Loucy (cell line): ENCODE data around the gene KRTAP9-7.
"Not testable (repeated sequence)": the region's sequence is repeated elsewhere in the genome, so short reads cannot be mapped to it uniquely, and the experiment has no call there.

Experiments used
- H2AFZ ChIP-seq: fragments of 200-600 bp; sonication (generic); 2 replicates; pipeline ENCODE4 v1.6.0; 2016; ENCODE audit warnings: antibody characterized with exemption, mild to moderate bottlenecking, low read length, moderate library complexity
- H3F3A ChIP-seq: fragments of 200-600 bp; 2 replicates; pipeline ENCODE4 v1.6.0; 2016; ENCODE audit warnings: antibody characterized with exemption, low read depth, mild to moderate bottlenecking
- H3K27me3 ChIP-seq: fragments of 200-600 bp; sonication (generic); 2 replicates; pipeline ENCODE4 v1.6.1; 2014; ENCODE audit warnings: low read length, mild to moderate bottlenecking; ENCODE audit not compliant: insufficient read depth, poor library complexity, severe bottlenecking
- H3K36me3 ChIP-seq: fragments of 200-600 bp; sonication (generic); 2 replicates; pipeline ENCODE4 v1.6.1; 2016; ENCODE audit warnings: low read length; ENCODE audit not compliant: insufficient read depth
- H3K4me1 ChIP-seq: fragments of 200-600 bp; sonication (generic); 2 replicates; pipeline ENCODE4 v1.5.1; 2014; ENCODE audit warnings: low read length, mild to moderate bottlenecking; ENCODE audit not compliant: insufficient read depth, poor library complexity, severe bottlenecking
- H3K4me2 ChIP-seq: fragments of 200-600 bp; sonication (generic); 2 replicates; pipeline ENCODE4 v1.6.0; 2014; ENCODE audit warnings: antibody characterized with exemption, low read length, low read depth, mild to moderate bottlenecking; ENCODE audit not compliant: poor library complexity, severe bottlenecking
- H3K4me3 ChIP-seq: fragments of 200-600 bp; sonication (generic); 2 replicates; pipeline ENCODE4 v1.5.1; 2014; ENCODE audit warnings: low read length, mild to moderate bottlenecking, mixed read lengths; ENCODE audit not compliant: poor library complexity, severe bottlenecking
- H3K79me2 ChIP-seq: fragments of 200-600 bp; sonication (generic); 2 replicates; pipeline ENCODE4 v1.6.1; 2014; ENCODE audit warnings: low read length; ENCODE audit not compliant: insufficient read depth
- H3K9ac ChIP-seq: fragments of 200-600 bp; sonication (generic); 2 replicates; pipeline ENCODE4 v1.6.0; 2014; ENCODE audit warnings: mild to moderate bottlenecking, low read depth, low read length, moderate library complexity; ENCODE audit not compliant: poor library complexity, severe bottlenecking
- H3K9me2 ChIP-seq: fragments of 200-600 bp; sonication (generic); replicated peaks from 2 replicates; pipeline ENCODE4 v1.6.1; 2016; ENCODE audit warnings: low read depth, low read length, mixed read lengths
- H3K9me3 ChIP-seq: fragments of 200-600 bp; sonication (generic); 2 replicates; pipeline ENCODE4 v1.6.1; 2014; ENCODE audit warnings: mild to moderate bottlenecking, antibody characterized with exemption, low read length, low read depth; ENCODE audit not compliant: insufficient read depth
- H4K20me1 ChIP-seq: fragments of 200-600 bp; sonication (generic); 2 replicates; pipeline ENCODE4 v1.6.0; 2014; ENCODE audit warnings: antibody characterized with exemption, low read length, mild to moderate bottlenecking; ENCODE audit not compliant: insufficient read depth, poor library complexity, severe bottlenecking
- CTCF ChIP-seq: fragments of 200-600 bp; sonication (generic); conservative IDR thresholded peaks from 2 replicates; pipeline ENCODE4 v1.5.1; 2014; ENCODE audit warnings: mild to moderate bottlenecking, antibody characterized with exemption, low read length
- EZH2phosphoT487 ChIP-seq: fragments of 200-600 bp; IDR thresholded peaks from 2 replicates; pipeline ENCODE4 v1.6.1; 2018; ENCODE audit warnings: antibody characterized with exemption, mild to moderate bottlenecking, moderate library complexity, borderline replicate concordance

KRTAP9-7 gene

GRCh38 chr17:41231731-41232130 is 43.8 kb upstream of the KRTAP9-7 start:
- H3K36me3 ChIP-seq, result no peaks in the 10 kb centered on the region
- no peaks in the 10 kb centered on the region for H3K79me2 ChIP-seq
- H3K4me1 ChIP-seq, result no peaks in the 10 kb centered on the region

GRCh38 chr17:41232399-41233105 is 42.9 kb upstream of the KRTAP9-7 start, which contains the start of gene KRTAP9-3:
TSS of gene KRTAP9-3 (plus strand) at chr17:41232449. CDS start at chr17:41232502, 53 bp downstream.
- H3K9me3 ChIP-seq, H3K9ac ChIP-seq, H3K4me1 ChIP-seq, H4K20me1 ChIP-seq, H3K4me2 ChIP-seq, H3F3A ChIP-seq, H2AFZ ChIP-seq, H3K4me3 ChIP-seq, H3K79me2 ChIP-seq, H3K9me2 ChIP-seq, H3K36me3 ChIP-seq, H3K27me3 ChIP-seq: not testable (repeated sequence)

More at GRCh38 chr17:41231731-41232130, 43.8 kb upstream of the KRTAP9-7 start:
- Histone ChIP-seq H3K4me3 (no peak overlapping the region), H3K27me3 (no peaks in the 10 kb centered on the region), H3K9me2 (no peaks in the 10 kb centered on the region), H3F3A (no peaks in the 10 kb centered on the region), H3K4me2 (no peak overlapping the region), H4K20me1 (no peaks in the 10 kb centered on the region), H3K9ac (no peak overlapping the region), H3K9me3 (no peaks in the 10 kb centered on the region), H2AFZ (no peak overlapping the region)
- no peak for TF ChIP-seq CTCF
- no peak for TF ChIP-seq EZH2phosphoT487

DNA sequence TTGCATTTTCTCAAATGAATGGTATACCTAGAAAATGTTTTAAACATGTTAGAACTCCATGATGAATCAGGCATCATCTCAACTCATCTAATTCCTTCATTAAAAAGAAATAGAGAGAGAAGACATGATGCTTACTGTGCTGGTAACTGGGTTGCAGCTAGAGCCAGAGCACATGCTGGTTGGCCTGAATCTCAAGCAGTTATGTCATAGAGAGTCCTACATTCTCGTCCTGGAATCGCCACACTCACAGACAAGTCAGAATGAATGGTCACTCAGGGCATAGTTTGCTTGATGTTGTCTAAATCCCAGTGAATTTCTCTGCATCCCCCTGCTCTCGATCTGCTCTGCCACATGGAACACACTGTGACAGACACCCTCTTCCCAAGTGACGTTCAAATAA is 38.4 kb upstream of the KRTAP9-7 start:
- not testable (repeated sequence) for H3K9me2 ChIP-seq, H4K20me1 ChIP-seq, H3K79me2 ChIP-seq, H3K9ac ChIP-seq, H3K4me2 ChIP-seq, H3K9me3 ChIP-seq, H2AFZ ChIP-seq, H3K36me3 ChIP-seq, H3K4me3 ChIP-seq, H3K4me1 ChIP-seq, H3F3A ChIP-seq, H3K27me3 ChIP-seq

DNA sequence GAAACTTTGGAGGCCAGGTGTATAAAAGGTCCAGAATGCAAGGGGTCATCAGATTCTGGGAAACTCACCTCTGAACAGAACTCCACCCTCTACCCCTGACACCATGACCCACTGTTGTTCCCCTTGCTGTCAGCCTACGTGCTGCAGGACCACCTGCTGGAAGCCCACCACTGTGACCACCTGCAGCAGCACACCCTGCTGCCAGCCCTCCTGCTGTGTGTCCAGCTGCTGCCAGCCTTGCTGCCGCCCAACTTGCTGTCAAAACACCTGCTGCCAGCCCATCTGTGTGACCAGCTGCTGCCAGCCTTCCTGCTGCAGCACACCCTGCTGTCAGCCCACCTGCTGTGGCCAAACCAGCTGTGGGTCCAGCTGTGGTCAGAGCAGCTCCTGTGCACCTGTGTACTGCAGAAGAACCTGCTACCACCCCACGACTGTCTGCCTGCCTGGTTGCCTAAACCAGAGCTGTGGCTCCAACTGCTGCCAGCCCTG is 37.5 kb upstream of the KRTAP9-7 start, which contains the start of gene KRTAP9-8:
TSS of gene KRTAP9-8 (plus strand) at position 51 of the 489 bp plus-strand sequence. CDS start at position 104, 53 bp downstream.
- H3K36me3 ChIP-seq, H2AFZ ChIP-seq: not testable (repeated sequence)

DNA sequence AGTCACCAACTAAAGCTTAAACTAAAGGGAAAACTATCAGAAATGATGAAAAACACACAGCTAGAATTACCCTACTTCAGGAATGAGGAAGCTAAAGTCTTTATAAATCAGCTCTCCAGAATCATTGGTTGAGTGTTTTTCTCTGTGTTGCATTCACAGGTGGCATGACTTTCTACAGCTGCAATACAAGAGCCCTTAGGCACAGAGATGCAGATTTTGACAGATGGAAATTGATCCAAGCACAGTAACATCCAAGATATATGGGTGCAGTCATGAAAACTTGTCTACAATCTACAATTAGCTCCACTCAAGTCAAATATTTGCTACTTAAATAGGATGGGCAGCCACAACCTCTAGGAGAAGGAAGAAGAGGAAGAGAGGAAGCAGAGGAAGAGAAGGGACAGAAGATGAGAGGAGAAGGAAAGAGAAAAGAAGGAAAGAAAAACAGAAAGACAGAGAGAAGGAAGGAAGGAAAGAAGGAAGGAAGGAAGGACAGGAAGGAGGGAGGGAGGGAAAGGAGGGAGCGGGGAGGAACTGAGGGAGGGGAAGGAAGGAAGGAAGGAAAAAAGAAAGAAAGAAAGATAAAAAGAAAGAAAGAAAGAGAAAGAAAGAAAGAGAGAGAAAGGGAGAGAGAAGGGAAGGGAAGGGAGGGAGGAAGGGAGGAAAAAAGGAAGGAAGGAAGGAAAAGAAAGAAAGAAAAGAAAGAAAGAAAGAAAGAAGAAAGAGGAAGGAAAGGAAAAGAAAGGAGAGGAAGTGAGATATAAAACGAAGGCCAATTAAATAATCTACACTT is 28.3 kb upstream of the KRTAP9-7 start:
- H3K9me3 ChIP-seq, H3F3A ChIP-seq, H3K4me1 ChIP-seq, H3K9ac ChIP-seq, H3K36me3 ChIP-seq, H3K4me3 ChIP-seq, H3K4me2 ChIP-seq, H4K20me1 ChIP-seq, H3K27me3 ChIP-seq, H3K79me2 ChIP-seq, H2AFZ ChIP-seq, H3K9me2 ChIP-seq: not testable (repeated sequence)

More for the DNA sequence above, 37.5 kb upstream of the KRTAP9-7 start, which contains the start of gene KRTAP9-8:
- not testable (repeated sequence) for H3K9ac ChIP-seq, H3K9me3 ChIP-seq, H3K4me1 ChIP-seq, H3K79me2 ChIP-seq, H3K27me3 ChIP-seq, H4K20me1 ChIP-seq, H3K4me2 ChIP-seq, H3K4me3 ChIP-seq, H3F3A ChIP-seq, H3K9me2 ChIP-seq

- not testable (repeated sequence) for H3K9me3 ChIP-seq, H3F3A ChIP-seq, H3K9me2 ChIP-seq
These were observed 25.8 kb upstream of the KRTAP9-7 start, which contains the start of gene KRTAP9-4 for GRCh38 chr17:41249637-41250240. TSS of gene KRTAP9-4 (plus strand) at chr17:41249687. CDS start at chr17:41249721, 34 bp downstream.

More at GRCh38 chr17:41249637-41250240, 25.8 kb upstream of the KRTAP9-7 start, which contains the start of gene KRTAP9-4:
- not testable (repeated sequence) for H2AFZ ChIP-seq, H3K79me2 ChIP-seq, H3K4me3 ChIP-seq, H3K27me3 ChIP-seq, H3K4me2 ChIP-seq, H4K20me1 ChIP-seq, H3K9ac ChIP-seq, H3K36me3 ChIP-seq, H3K4me1 ChIP-seq
